Stimulated activated CD8-positive, alpha-beta memory T cell treated with anti-CD3 and anti-CD28 coated beads, Interleukin-15, amount 100 ng/mL, for 24 hours (primary cell): ENCODE data around the gene ADGRD1.
"Not testable (repeated sequence)": the region's sequence is repeated elsewhere in the genome, so short reads cannot be mapped to it uniquely, and the experiment has no call there.

ENCODE experiments used
- DNase-seq: peaks from one replicate; pipeline ENCODE4 v3.0.0-alpha.2; 2020; ENCODE audit warnings: low read depth

ADGRD1 gene

DNA sequence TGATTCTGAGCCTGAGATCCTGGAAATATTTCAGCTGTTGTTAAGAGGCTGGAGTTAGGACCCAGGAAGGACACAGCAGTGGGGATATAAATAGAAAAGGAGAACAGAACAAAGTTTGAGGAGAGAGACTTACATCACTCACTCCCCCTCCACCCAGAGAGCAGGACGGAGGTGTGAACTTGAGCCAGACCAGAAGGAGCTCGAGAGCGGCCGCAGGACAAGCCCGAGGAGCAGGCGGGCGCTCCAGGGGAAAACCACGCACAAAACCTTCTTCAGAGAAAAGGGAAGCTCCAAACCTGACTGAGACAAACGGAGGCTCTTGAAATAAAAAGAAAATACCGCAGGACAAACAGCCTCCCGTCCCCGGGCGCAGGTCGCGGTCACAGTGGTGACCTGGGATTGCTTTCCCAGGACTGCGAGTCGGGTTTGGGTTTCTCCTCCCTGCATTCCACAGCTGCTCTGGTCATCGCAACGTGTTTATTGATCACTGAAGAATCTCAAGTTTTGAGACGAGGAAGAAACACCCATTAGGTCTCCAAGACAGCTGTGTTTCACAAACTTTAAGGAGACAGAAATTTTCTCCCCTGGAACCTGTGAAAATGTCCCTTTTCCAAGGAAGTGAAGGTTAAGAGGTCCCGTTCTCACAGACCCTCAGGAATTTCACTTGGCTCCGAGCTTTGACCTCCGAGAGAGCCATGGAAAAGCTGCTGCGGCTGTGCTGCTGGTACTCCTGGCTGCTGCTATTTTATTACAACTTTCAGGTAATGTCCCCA is at the start of gene ADGRD1:
ADGRD1 (plus strand) TSS at position 137 of the 773 bp plus-strand sequence; CDS start at position 696, 559 bp downstream.
- DNase-seq = no peak

DNA sequence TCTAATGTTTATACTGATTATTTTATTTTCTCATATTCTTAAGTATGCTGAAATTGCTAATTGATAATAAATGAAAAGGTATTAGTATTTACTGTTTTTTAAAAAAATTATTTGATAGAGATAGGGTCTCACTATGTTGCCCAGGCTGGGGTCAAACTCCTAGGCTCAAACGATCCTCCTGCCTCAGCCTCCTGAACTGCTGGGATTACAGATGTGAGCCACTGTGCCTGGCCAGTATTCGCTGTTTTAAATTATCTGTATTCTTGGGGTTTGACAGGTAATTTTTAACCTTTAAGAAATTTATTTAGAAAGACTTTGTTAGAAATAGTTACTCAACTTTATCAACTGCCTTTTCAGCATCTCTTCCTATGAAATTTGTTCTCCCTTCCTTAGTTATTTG is 49.6 kb upstream of the ADGRD1 start:
- no peak for DNase-seq

DNA sequence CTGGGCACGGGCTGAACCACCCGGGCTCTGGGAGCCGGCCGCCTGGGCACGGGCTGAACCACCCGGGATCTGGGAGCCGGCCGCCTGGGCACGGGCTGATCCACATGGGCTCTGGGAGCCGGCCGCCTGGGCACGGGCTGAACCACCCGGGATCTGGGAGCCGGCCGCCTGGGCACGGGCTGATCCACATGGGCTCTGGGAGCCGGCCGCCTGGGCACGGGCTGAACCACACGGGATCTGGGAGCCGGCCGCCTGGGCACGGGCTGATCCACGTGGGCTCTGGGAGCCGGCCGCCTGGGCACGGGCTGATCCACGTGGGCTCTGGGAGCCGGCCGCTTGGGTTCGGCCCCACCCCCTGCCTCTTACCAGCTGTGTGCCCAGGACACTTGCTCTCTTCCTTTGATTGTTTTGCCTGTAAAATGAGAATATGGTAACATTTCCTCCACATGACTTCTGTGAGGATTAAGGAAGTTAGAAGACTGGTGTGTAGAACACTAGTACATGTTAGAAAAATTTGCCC is 48.7 kb upstream of the ADGRD1 start:
- DNase-seq = not testable (repeated sequence)

DNA sequence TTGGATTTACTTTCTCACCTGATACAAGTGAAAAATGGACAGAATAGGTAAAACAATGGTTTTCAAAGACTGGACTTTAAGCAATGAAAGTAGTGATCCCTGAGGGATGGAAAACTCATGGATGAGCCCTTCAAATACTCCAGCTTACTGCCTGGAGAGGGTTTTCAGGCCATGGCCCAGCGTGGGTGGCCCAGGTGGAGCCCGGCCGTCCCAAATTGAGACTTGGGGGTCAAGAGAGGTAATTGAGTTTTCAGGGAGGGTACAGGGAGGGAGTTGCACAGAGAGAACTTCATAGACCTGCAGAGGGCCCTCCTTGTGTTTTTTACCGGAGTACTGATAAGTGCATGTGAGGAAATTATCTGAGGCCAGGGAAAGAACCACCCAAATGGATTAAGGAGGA is 44.6 kb upstream of the ADGRD1 start:
- DNase-seq = no peak

DNA sequence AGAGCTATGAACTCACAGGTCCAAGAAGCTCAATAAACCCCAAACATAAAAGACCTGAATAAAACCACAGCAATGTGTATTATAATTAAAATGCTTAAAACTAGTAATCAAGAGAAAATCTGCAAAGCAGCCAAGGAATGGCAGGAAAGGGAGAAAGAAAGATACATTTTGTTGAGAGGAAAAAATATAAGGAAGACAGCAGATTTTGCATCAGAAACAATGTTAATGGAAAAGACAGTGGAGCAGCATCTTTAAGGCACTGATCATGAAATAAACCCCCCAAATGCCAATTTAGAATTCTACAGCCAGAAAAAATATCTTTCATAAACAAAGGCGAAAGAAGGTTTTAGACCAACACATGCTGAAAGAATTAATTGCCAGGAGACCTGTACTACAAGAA is 42.5 kb upstream of the ADGRD1 start:
- no peak for DNase-seq

DNA sequence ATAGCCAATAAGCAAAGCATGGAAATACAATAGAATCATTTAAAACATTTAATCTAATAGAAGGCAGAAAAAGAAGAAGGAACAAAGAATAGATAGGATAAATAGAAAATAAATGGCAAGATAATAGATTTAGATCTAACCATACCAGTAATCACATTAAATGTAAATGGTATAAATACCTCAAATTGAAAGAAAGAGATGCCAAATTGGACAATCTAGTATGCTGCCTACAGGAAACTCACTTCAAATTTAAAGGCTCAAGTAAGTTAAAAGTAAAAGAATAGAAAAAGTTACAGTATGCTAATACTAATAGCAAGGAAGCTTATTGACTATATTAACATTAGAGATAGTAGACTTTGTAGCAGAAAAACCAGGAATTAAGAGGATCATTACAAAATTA is 41.8 kb upstream of the ADGRD1 start:
- no peak for DNase-seq

DNA sequence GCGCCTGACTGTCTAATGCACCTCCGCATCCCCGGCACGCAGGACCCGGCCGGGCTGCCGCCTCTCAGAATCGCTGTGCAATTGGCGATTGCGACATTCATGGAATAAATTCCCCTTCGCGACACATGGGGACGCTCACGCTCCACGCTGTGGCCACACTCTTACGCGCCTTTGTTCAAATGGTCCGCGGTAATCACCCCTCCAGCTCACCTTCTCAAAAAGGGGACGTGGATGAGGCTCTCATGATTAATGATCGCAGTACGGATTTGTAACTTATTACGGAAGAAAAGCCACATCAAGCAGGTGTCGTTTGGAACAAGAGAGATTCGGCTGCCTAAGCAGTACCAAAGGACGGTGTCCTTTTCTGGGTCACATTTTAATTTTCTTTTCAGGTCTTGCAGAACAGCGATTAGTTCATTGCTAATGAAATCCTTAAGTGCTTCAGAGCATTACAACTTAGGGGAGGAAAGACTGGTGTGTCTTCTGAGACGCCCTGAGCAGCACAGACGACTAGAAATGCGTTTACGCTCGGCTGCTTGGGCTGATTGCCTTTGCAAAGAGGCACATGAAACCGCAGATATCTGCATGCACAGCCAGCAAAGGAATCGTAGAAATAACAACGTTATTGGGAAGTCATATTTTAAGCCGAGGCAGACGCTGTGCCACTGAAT is 37.3 kb upstream of the ADGRD1 start:
- no peak for DNase-seq

DNA sequence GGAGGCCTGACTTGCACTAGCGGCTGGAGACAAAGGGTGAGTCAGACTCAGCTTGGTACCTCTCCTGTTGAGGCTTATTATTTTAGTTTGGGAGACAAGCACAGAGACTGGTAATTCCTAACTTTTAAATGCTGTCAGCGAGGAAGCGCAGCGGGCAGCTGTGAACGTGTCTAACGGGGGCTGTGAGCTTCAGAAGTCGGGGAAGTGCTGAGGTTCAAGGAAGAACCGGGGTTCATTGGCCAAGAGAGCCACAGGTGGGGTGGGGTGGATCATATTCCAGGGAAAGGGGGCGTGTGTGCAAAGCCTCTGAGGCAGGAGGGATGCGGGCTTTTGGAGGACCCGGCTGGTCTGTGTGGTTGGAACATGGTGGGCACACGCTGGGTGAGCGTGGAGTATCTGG is 36.1 kb upstream of the ADGRD1 start:
- DNase-seq = no peak

DNA sequence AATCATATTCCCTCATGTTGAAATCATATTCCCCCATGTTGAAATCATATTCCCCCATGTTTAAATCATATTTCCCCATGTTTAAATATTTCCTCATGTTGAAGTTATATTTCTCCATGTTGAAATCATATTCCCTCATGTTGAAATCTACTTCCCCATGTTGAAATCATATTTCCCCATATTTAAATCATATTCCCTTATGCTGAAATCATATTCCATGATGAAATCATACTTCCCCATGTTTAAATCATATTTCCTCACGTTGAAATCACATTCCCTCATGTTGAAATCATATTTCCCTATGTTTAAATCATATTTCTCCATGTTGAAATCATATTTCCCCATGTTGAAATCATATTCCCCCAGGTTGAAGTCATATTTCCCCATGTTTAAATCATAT is 34.6 kb upstream of the ADGRD1 start:
- no peak for DNase-seq

DNA sequence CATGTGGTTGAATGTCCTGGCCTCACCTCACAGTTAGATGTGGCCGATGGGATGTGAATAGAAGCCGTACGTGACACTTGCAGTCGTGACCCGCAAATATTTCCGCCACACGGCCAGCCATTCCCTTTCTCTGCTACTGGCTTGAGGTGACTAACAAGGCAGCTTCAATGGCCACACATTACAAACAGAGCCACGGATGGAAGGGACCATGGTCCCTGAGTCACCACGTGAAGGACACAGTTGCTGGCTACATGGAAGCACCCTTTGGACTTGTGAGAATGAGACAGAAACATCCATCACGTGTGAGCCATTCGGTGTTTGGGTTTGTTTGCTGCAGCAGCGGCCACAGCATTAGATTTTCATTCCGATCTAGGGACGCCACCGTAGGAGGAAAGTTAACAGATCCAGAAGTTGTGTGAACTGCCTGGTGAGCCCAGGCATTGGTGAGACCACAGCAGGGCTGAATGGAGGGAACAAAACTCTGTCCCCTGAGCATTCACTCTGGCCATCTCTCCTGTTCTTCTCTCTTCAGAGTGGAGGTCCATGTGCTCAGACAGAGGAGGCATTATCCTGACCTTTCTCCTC is 33.5 kb upstream of the ADGRD1 start:
- no peak for DNase-seq

DNA sequence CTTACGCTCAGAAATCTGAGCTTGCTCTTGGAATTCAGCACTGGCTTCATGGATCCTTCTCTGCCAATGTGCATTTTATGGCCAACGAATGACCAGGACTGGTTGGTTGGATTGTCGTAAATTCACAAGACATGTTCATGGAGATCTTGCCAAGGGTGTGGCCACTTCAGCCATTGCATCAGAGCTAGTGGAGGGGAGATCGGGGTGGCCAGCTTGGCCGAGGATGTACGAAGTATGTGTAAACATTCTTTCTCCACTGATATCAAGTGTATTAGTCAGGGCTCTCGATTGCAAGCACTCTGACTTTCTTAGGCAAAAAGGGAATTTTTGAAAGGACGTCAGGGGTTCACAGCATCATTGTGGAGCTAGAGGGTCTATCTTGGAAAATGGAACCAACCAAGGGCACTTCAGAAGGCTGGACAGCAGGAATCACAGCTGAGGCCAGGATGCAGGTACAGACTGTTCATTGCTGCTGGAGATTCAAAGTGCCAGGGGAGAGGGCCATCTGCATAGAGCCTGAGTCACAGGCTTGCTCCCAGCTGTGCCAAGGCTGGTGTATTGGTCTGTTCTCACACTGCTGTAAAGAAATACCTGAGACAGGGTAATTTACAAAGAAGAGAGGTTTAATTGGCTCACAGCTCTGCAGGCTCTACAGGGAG is 32.9 kb upstream of the ADGRD1 start:
- DNase-seq = no peak

DNA sequence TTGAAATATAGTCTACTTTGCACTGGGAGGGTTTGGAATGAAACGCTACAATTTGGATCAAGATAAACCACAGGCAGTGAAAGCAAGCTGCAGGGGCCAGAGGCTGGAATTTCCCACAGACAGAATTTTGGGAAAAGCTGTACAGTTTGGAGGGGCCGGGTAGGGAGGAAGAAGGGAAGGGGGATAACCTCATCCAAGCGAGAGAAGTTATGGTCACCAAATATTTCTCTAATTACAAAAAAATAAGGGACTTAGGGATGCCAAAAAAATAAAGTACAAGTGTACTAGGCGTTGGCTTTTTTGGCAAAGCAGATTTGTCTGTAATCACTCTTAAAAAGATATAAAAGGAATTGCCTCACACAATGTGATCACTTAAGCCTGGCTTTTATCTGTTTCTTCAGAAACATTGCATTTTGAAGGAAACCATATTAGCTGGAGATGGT is 31.2 kb upstream of the ADGRD1 start:
- DNase-seq = no peak

DNA sequence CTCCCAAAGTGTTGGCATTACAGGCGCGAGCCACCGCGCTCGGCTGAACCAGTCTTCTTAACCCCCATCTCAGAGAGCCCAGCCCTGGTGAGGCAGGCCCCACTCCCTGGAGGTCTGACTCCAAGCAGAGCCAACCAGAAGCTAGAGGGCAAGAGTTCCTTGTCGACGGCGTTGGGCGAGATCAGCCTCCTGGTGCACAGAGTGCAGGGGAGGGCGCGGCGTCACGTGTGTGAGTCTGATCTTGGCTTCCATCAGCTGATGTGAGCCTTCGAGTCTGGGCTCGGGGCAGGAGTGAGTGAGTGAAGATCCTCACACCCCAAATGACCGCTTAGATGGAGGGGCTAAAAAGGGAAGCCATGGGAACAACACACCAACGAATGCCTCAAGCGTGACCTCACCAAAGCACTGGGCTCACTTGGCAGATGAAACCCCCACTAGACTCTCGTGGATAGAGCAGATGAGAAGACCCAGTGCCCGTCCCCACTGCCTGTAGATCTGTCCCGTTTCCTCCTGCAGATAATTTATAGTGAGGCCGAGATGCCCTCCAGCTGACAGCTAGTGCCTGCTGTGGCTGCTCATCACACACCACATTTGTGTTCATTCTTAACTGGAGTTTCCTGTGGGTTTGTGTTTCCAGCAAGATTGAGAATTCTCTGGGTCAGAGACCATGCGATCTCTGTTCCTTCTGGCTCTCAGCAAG is 28.6 kb upstream of the ADGRD1 start:
- DNase-seq = no peak

DNA sequence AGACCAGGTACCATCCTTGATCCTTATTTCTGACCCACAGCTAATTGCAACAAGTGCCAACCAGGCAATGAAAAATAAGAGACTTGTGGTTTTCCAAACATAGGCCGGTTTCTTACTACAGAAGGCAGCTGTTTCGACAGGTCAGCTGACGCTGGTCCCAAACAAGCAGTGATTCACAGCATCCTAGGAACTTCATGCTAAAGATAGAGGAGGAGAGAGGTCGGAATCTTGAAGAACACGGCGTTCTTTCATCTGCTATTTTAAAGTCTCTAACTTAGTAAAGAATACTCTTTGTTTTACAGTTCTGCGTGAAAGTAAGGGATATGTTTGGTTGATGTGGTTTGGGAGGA is 28.1 kb upstream of the ADGRD1 start:
- no peak for DNase-seq

DNA sequence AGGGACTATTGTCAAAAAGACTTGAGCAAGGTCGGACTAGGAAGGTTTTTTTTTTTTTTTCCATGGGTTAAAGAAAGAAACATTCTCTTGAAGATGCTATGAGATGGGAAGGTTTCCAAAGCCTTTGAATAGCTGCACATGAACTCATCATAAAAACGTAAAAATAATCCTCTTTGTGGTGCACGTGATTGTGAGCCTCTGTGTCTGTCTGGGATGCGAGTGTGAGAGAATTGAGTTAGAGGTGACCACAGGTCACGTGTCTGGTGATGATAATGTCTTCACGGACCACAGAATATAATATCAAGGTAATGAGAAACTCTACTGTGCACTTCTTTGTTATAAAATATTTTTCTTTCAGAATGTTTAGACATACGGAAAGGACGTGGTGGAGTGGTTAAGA is 24.3 kb upstream of the ADGRD1 start:
- no peak for DNase-seq

DNA sequence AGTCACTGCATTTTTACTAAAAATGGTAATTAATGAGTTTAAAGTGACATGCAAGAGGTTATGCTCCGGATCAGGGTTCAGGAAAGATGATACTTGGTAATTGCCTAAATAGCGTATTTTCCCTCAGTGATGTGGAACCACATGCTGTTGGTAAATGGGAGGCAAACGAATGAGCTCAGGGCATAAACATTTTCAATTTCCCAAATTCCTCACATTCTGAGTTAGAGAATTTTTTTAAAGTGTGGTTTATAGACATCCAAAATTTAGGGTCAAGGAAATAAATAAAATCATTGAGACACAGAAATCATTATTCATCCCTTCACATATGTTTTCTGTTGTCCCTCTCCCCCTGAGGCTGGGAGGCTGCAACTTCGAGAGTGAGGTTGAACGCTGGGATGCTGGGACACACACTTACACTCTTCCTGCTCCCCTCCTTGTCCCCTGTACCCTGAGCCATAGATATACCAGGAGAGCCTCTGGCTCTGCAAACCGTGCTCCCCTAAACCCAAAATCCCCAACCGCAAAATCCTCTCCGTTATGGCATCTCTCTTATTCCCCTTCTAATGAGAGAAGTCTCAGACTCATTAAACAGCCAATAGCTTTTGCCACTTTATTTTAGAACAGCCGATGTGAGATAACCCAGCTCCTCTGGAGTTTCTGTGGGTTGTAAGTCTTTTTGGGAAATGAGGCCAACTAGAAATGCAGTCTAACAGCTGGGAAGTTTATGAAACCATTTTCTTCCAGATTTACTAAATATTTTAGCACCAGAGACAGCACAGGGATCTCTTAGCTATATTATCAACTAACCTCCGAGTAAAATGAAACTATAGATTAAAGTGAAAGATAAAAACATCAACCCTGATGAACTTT is 21.4 kb upstream of the ADGRD1 start:
- DNase-seq = no peak

DNA sequence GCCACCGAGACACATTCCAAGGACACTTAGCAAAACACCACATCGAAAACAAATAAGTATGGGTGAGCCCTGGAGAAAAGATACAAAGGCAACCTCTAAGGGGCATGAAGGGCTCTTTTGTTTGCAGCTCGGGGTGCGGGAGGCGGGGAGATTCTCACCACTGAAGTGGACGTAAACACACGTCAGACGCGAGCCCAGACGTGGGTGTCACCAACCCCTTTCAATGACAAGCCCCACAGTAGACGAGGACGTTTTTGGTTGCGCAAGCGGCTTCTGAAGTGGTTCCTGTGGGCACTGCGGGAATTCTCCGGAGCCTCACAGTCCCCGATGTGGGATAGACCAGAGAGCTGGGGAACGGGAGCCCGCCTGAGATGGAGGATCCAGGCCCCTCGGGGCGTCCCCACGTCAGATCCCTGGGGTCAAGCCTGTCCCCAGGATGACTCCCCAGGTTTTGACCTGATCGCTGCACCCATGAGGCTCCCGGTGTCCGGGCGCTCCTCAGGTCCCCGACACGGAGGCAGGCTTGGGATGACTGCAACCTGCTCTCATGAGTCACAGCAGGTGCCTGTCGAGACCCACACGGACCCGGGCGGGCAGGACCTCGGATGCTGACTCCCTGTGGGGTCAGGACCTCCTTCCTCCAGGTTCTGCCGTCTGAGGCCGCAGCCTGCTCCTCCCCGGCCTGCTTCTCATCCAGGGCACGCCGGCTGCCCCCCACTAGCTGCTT is 20.3 kb upstream of the ADGRD1 start:
- no peak for DNase-seq

DNA sequence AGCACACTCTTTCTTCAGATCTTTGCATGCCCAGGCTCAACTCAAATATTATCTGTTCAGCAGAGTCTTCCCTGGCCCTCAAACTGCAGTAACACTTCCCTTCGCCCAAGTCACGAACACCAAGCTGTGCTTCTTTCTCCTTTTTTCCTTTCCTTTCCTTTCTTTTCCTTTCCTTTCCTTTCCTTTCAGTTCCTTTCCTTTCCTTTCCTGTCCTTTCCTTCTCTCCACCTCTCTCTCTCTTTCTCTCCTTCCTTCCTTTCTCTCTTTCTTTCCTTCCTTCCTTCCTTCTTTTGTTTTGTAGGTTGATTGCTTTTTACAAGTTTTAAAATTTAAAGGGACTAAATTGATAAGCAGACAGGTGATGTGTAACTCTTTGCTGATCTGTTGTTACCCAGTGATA is 19.0 kb upstream of the ADGRD1 start:
- no peak for DNase-seq

DNA sequence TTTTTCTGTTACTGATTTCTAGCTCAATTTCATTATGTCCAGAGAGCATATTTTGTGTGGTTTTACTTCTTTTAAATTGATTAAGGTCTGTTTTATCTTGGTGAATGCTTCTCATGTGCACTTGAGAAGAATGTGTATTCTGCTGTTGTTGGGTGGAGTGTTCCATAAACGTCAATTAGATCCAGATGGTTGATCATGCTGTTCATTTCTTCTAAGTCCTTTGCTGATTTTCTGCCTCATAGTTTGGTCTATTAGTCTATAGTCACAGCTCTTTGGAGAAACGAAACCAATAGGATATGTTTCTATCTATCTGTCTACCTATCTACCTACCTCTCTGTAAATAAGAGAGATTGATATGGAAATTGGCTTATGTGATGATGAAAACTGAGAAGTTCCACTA is 17.1 kb upstream of the ADGRD1 start:
- DNase-seq = no peak

DNA sequence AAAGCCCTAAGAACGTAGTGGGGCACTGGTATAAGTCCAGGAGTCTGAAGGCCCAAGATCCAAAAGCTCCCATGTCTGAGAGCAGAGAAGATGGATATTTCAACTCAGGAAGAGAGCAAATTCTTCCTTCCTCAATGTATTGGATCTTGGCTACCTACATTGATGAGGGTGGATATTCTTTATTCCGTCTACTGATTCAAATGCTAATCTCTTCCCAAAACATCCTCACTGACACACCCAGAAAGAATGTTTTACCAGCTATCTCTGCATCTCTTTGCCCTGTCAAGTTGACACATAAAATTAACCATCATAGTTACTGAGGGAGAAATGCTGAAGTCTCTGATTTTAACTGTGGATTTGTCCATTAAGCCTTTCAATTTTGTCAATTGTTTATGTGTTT is 16.6 kb upstream of the ADGRD1 start:
- DNase-seq = no peak
